CD4-positive, alpha-beta T cell treated with Interleukin-1 beta for 1 hour (primary cell): ENCODE results near the gene ECEL1.
"Not testable (repeated sequence)": the region's sequence is repeated elsewhere in the genome, so short reads cannot be mapped to it uniquely, and the experiment has no call there.

Experiments
- DNase-seq, 2 donors: peaks; one replicate each; pipeline ENCODE4 v3.0.0-alpha.2; 2020 to 2022

The ECEL1 gene

GRCh38 chr2:232458051-232458660 is 29.5 kb downstream of the ECEL1 start:
- DNase-seq: no peak

DNA sequence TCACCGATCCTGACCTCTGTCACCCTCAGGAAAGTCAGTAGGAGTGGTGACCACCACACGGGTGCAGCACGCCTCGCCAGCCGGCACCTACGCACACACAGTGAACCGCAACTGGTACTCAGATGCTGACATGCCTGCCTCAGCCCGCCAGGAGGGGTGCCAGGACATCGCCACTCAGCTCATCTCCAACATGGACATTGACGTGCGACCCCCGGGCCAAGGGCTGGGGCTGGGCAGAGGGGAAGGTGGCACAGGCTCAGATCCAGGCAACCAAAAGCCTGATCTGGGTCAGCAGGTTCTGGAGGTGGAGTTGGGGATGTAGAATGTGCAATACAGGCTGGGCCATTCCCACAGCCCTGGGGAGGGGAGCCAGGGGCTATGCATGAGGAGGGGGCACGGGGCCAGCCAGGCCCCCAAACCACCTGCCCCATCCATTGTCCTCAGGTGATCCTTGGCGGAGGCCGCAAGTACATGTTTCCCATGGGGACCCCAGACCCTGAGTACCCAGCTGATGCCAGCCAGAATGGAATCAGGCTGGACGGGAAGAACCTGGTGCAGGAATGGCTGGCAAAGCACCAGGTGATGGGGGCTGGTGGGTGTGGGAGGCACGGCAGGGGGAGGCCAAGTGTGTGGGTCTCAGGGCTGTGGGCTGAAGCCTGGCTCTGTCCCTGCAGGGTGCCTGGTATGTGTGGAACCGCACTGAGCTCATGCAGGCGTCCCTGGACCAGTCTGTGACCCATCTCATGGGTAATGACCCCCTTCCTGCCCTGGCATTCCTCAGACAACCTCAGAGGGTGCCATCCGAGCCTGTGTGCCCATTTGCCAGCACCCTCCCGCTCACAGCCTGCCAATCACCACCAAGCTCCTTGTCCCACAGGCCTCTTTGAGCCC is 30.3 kb downstream of the ECEL1 start:
- no peak for DNase-seq

DNA sequence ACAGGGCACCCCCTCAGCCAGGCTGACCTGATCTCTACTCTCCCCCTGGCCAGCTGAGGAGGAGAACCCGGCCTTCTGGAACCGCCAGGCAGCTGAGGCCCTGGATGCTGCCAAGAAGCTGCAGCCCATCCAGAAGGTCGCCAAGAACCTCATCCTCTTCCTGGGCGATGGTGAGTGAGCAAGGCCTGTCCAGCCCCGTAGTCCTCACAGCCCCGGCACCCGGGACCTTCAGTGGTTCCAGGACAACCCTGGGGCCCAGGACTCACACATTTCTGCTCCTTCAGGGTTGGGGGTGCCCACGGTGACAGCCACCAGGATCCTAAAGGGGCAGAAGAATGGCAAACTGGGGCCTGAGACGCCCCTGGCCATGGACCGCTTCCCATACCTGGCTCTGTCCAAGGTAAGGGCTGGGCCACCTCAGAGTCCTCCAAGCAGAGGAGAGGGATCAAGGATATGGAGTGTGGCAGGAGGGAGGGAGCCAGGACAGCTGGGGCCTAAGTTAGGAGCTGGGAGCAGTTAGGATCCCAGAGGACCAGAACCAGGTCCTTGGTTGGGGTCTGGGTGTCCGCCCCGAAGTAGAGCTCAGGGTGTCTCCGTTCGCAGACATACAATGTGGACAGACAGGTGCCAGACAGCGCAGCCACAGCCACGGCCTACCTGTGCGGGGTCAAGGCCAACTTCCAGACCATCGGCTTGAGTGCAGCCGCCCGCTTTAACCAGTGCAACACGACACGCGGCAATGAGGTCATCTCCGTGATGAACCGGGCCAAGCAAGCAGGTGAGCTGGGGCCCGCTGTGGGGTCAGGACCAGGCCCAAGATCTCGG is 31.1 kb downstream of the ECEL1 start:
- DNase-seq: no peak

DNA sequence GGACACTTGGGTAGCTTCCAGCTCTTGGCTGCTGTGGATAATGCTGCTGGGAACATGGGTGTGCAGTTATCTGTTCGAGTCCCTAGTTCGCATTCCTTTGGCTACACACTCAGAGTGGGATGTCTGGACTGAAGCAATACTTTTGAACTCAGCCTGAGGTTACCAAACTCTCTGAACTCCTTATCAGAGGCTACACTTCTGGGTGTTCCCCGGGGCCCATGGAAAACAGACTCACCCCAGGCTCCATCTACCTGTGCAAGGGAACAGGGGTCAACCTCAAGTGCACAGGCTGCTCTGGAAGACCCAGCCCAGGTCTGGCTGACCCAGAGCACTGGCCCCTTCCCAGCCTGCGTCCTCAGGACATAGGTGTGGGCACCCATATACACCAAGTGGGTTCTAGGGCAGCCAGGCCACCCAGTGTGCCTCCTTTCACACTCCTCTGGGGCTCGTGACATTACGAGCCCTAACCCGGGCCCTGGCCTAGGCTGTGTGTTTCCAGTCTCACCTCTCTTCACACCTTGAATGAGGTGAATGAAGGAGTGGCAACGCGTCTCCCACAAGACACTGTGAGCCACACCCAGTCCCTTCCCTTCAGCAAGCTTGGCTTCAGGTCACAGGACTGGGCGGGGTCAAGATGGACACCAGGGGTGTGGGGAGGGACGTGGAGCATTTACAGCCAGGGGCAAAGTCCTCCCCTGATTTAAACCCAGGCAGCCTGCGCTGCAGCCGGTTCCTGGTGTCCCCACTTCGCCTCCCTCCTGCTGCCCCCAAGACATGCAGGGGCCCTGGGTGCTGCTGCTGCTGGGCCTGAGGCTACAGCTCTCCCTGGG is 32.0 kb downstream of the ECEL1 start, which contains the start of gene ALPI:
ALPI (plus strand) TSS at position 728 of the 830 bp plus-strand sequence; CDS start at position 775, 47 bp downstream.
- DNase-seq: no peak

GRCh38 chr2:232454630-232455029 is 33.0 kb downstream of the ECEL1 start:
- no peak for DNase-seq

DNA sequence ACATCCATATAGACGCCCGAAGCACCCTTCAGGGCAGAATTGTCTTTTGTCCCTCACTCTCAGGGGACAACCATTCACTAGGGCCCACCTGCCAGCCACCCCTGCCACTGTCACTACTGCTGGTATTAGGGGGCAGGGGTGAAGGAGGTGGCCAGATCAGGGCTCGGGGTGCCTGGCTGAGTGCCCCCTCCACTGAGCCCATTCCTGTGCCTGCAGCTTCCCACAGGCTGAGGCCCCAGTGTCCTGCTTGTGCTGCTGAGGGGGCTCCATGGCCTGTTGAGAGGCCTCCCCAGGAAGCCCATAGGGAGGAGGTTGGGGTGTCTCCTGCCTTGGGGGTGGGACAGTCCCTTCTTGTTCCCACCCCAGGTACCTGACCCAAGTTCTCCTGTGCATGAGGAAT is 36.0 kb downstream of the ECEL1 start:
- DNase-seq: not testable (repeated sequence)

GRCh38 chr2:232449964-232450363 is 37.7 kb downstream of the ECEL1 start:
- DNase-seq: no peak

GRCh38 chr2:232448304-232448690 is 39.3 kb downstream of the ECEL1 start:
- no peak for DNase-seq

GRCh38 chr2:232447638-232448303 is 39.9 kb downstream of the ECEL1 start:
- no peak for DNase-seq

GRCh38 chr2:232447091-232447620 is 40.5 kb downstream of the ECEL1 start:
- no peak for DNase-seq

- not testable (repeated sequence) for DNase-seq
Measured at GRCh38 chr2:232446266-232446777, 41.3 kb downstream of the ECEL1 start.

- DNase-seq: not testable (repeated sequence)
Measured at GRCh38 chr2:232445149-232445885, 42.3 kb downstream of the ECEL1 start.

- peak; percentile 50 to 53 for DNase-seq
Measured at GRCh38 chr2:232444409-232445148, 43.1 kb downstream of the ECEL1 start.

GRCh38 chr2:232443669-232444408 is 43.8 kb downstream of the ECEL1 start:
- not testable (repeated sequence) for DNase-seq

DNA sequence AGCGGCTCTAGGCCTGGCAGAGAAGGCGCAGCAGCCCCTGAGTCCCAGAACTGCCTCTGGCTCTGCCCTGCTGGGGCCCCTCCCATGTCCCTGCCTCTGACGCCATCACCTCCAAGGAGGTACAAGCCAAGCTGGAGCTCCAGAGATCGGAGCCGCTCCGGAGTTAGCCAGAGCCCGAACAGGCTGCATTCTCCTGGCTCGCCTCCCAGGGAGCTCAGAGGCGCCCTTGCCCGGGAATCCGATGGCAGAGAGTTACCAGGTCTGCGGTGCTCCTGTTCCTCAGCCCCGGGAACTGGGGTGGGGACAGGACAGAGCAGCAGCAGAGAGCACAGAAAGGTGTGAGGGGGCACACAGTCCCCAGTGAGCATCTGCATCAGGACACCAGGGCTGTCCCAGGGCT is 44.6 kb downstream of the ECEL1 start:
- not testable (repeated sequence) for DNase-seq

GRCh38 chr2:232442431-232442830 is 45.2 kb downstream of the ECEL1 start:
- not testable (repeated sequence) for DNase-seq

GRCh38 chr2:232441922-232442321 is 45.7 kb downstream of the ECEL1 start:
- not testable (repeated sequence) for DNase-seq

DNA sequence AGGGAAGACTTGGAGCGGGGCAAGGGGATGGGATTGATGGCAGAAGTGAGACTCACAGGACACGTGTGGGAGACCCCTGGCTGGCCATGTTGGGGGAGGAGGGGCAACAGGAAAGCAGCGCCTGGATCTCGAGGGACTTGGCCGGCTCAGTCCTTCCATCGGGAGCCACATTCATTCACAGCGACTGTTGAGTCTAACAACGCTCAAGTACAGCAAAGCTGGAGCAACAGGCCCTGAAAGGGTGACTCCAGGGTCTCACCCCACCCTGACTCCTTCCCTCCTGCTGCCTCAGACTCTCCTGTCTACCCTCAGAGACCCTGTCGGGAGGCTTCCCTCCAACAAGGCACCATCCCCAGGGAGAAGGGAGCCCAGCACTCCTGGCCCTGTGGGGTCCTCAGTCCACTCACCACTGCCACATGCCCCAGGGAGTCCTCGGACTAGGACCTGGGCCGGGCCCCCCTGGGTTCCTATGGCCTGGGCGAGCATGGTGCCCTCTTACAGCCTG is 46.4 kb downstream of the ECEL1 start:
- DNase-seq: no peak
